Measurements from ENCODE around the gene SOD3.

GRCh38 chr4:24820541-24820940 lies 25.2 kb downstream of the SOD3 start:
- TF ChIP-seq, protein P1, sequence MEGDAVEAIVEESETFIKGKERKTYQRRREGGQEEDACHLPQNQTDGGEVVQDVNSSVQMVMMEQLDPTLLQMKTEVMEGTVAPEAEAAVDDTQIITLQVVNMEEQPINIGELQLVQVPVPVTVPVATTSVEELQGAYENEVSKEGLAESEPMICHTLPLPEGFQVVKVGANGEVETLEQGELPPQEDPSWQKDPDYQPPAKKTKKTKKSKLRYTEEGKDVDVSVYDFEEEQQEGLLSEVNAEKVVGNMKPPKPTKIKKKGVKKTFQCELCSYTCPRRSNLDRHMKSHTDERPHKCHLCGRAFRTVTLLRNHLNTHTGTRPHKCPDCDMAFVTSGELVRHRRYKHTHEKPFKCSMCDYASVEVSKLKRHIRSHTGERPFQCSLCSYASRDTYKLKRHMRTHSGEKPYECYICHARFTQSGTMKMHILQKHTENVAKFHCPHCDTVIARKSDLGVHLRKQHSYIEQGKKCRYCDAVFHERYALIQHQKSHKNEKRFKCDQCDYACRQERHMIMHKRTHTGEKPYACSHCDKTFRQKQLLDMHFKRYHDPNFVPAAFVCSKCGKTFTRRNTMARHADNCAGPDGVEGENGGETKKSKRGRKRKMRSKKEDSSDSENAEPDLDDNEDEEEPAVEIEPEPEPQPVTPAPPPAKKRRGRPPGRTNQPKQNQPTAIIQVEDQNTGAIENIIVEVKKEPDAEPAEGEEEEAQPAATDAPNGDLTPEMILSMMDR (IDR thresholded peaks at IDR 0.05): no peak
- TF ChIP-seq POLR2A (IDR thresholded peaks at IDR 0.05): no peak
- TF ChIP-seq EP300 (IDR thresholded peaks at IDR 0.05): no peak
- no peak for TF ChIP-seq POLR2AphosphoS5 (IDR thresholded peaks at IDR 0.05)

Data from gastroesophageal sphincter (tissue), 3 donors.